ENCODE results near the gene OR10G7.

OR10G7 gene

GRCh38 chr11:124075841-124076651 is 34.9 kb upstream of the OR10G7 start:
- peak overlapping the region; percentile 30 for H3K4me2 ChIP-seq (ENCODE audit: low read length)
- H3K4me1 ChIP-seq, result no peaks in the 10 kb centered on the region
- H3K79me2 ChIP-seq, result no peaks in the 10 kb centered on the region
- H3K27ac ChIP-seq, result no peak overlapping the region
- H3K4me3 ChIP-seq (ENCODE audit: low read depth, low read length), result no peak overlapping the region
- H3K36me3 ChIP-seq (ENCODE audit: control insufficient read depth, insufficient read depth, low read length), result no peaks in the 10 kb centered on the region
- H3K9ac ChIP-seq, result no peak overlapping the region
- H2AFZ ChIP-seq, result peak overlapping the region; percentile 75
- TF ChIP-seq, protein P1, sequence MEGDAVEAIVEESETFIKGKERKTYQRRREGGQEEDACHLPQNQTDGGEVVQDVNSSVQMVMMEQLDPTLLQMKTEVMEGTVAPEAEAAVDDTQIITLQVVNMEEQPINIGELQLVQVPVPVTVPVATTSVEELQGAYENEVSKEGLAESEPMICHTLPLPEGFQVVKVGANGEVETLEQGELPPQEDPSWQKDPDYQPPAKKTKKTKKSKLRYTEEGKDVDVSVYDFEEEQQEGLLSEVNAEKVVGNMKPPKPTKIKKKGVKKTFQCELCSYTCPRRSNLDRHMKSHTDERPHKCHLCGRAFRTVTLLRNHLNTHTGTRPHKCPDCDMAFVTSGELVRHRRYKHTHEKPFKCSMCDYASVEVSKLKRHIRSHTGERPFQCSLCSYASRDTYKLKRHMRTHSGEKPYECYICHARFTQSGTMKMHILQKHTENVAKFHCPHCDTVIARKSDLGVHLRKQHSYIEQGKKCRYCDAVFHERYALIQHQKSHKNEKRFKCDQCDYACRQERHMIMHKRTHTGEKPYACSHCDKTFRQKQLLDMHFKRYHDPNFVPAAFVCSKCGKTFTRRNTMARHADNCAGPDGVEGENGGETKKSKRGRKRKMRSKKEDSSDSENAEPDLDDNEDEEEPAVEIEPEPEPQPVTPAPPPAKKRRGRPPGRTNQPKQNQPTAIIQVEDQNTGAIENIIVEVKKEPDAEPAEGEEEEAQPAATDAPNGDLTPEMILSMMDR (IDR thresholded peaks at IDR 0.05), result no peak
- no peaks in the 10 kb centered on the region for H3K9me3 ChIP-seq (ENCODE audit: control insufficient read depth, low read length)
- H3K27me3 ChIP-seq (ENCODE audit: control insufficient read depth, insufficient read depth, low read length), result no peaks in the 10 kb centered on the region

DNA sequence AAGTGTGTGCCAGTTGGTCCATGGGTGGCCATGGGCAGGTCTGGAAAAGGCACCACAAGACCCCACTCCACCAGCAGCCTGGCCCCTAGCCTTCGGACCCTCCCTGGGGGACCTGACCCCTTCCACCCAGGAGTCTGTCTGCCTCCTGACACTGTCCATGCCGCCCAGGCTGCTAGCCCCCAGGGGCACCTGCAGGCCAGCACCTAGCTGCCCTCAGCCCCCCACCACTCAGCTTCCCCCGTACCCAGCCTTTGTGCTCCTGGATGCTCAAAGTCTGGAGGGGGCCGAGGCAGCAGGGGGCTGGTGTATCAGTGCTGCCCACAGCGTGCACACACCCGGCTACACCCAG is 34.3 kb upstream of the OR10G7 start:
- Histone ChIP-seq H3K4me2 (ENCODE audit: low read length) (no peak overlapping the region), H3K27me3 (ENCODE audit: control insufficient read depth, insufficient read depth, low read length) (no peaks in the 10 kb centered on the region), H3K36me3 (ENCODE audit: control insufficient read depth, insufficient read depth, low read length) (no peaks in the 10 kb centered on the region), H3K4me1 (no peaks in the 10 kb centered on the region), H3K9me3 (ENCODE audit: control insufficient read depth, low read length) (no peaks in the 10 kb centered on the region), H3K27ac (no peak overlapping the region), H3K9ac (no peak overlapping the region), H3K4me3 (ENCODE audit: low read depth, low read length) (no peak overlapping the region), H3K79me2 (no peaks in the 10 kb centered on the region), H2AFZ (no peak overlapping the region)
- TF ChIP-seq, protein P1 (IDR thresholded peaks at IDR 0.05), result no peak

- TF ChIP-seq, protein P1 (IDR thresholded peaks at IDR 0.05), result no peak
- H3K27me3 ChIP-seq (ENCODE audit: control insufficient read depth, insufficient read depth, low read length), result no peaks in the 10 kb centered on the region
Measured at GRCh38 chr11:124074554-124074953, 33.4 kb upstream of the OR10G7 start.

GRCh38 chr11:124072147-124072546 is 31.0 kb upstream of the OR10G7 start:
- TF ChIP-seq, protein P1 (IDR thresholded peaks at IDR 0.05), result no peak
- Histone ChIP-seq H3K9ac (no peak overlapping the region), H3K36me3 (ENCODE audit: control insufficient read depth, insufficient read depth, low read length) (no peaks in the 10 kb centered on the region), H2AFZ (no peak overlapping the region), H3K79me2 (no peaks in the 10 kb centered on the region), H3K4me3 (ENCODE audit: low read depth, low read length) (no peak overlapping the region), H3K4me2 (ENCODE audit: low read length) (no peak overlapping the region), H3K27ac (no peak overlapping the region), H3K9me3 (ENCODE audit: control insufficient read depth, low read length) (no peaks in the 10 kb centered on the region), H3K27me3 (ENCODE audit: control insufficient read depth, insufficient read depth, low read length) (no peaks in the 10 kb centered on the region), H3K4me1 (no peaks in the 10 kb centered on the region)

More at GRCh38 chr11:124074554-124074953, 33.4 kb upstream of the OR10G7 start:
- H3K36me3 ChIP-seq (ENCODE audit: control insufficient read depth, insufficient read depth, low read length), result no peaks in the 10 kb centered on the region
- no peak overlapping the region for H3K4me2 ChIP-seq (ENCODE audit: low read length)
- H3K4me3 ChIP-seq (ENCODE audit: low read depth, low read length), result no peak overlapping the region
- no peak overlapping the region for H2AFZ ChIP-seq
- H3K9ac ChIP-seq, result no peak overlapping the region
- no peaks in the 10 kb centered on the region for H3K79me2 ChIP-seq
- no peaks in the 10 kb centered on the region for H3K9me3 ChIP-seq (ENCODE audit: control insufficient read depth, low read length)
- no peaks in the 10 kb centered on the region for H3K4me1 ChIP-seq
- H3K27ac ChIP-seq, result no peak overlapping the region

DNA sequence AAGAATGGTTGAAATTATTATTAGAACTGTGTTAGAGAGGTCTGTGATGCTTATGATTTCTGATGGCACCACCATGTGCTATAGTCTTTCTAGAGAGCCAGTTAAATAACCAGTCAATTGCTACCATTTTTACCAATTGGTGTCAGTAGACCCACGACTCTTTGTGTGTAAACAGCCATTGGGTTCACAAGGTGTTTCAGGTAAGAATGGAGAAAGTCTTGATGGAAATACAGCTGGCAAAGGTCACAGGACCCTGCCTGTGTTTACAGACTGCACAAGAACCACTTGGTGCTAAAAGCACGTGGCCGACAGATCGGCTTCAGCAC is 30.5 kb upstream of the OR10G7 start:
- Histone ChIP-seq H3K4me3 (ENCODE audit: low read depth, low read length) (no peak overlapping the region), H3K4me2 (ENCODE audit: low read length) (no peak overlapping the region), H3K36me3 (ENCODE audit: control insufficient read depth, insufficient read depth, low read length) (no peaks in the 10 kb centered on the region), H3K9ac (no peak overlapping the region), H3K79me2 (no peaks in the 10 kb centered on the region), H3K4me1 (no peaks in the 10 kb centered on the region), H3K9me3 (ENCODE audit: control insufficient read depth, low read length) (no peaks in the 10 kb centered on the region), H3K27ac (no peak overlapping the region), H3K27me3 (ENCODE audit: control insufficient read depth, insufficient read depth, low read length) (no peaks in the 10 kb centered on the region), H2AFZ (no peak overlapping the region)
- TF ChIP-seq, protein P1 (IDR thresholded peaks at IDR 0.05), result no peak
